Activated naive CD8-positive, alpha-beta T cell treated with anti-CD3 and anti-CD28 coated beads, Interleukin-2, amount 50 U/mL, for 16 hours (primary cell): ENCODE results near the gene IGFL3.
"Not testable (repeated sequence)": the region's sequence is repeated elsewhere in the genome, so short reads cannot be mapped to it uniquely, and the experiment has no call there.

Source experiments
- DNase-seq: peaks from one replicate; pipeline ENCODE4 v3.0.0-alpha.2; 2020; ENCODE audit warnings: low read depth, low spot score

IGFL3 gene

GRCh38 chr19:46125447-46125846 lies 959 bp upstream of the IGFL3 start:
- no peak for DNase-seq

- no peak for DNase-seq
These were observed 6.4 kb downstream of the IGFL3 start for GRCh38 chr19:46118136-46118535.

- no peak for DNase-seq
These were observed 8.4 kb downstream of the IGFL3 start for GRCh38 chr19:46116121-46116520.

- DNase-seq, result peak; percentile 11
These were observed 8.9 kb downstream of the IGFL3 start for GRCh38 chr19:46115396-46116106.

- no peak for DNase-seq
These were observed 10.8 kb downstream of the IGFL3 start for GRCh38 chr19:46113726-46114125.

GRCh38 chr19:46112527-46112926 lies 12.0 kb downstream of the IGFL3 start:
- no peak for DNase-seq

GRCh38 chr19:46111376-46111775 lies 13.1 kb downstream of the IGFL3 start:
- no peak for DNase-seq

- DNase-seq, result no peak
These were observed 14.6 kb downstream of the IGFL3 start for GRCh38 chr19:46109876-46110275.

GRCh38 chr19:46107371-46107770 lies 17.1 kb downstream of the IGFL3 start:
- DNase-seq, result no peak

GRCh38 chr19:46102333-46102732 lies 22.2 kb downstream of the IGFL3 start:
- DNase-seq, result not testable (repeated sequence)

- no peak for DNase-seq
These were observed 23.2 kb downstream of the IGFL3 start for GRCh38 chr19:46101293-46101692.

- DNase-seq, result no peak
These were observed 24.1 kb downstream of the IGFL3 start for GRCh38 chr19:46100344-46100743.

GRCh38 chr19:46090444-46090843 lies 34.0 kb downstream of the IGFL3 start:
- no peak for DNase-seq

GRCh38 chr19:46089432-46089831 lies 35.1 kb downstream of the IGFL3 start:
- DNase-seq, result no peak

- no peak for DNase-seq
These were observed 36.4 kb downstream of the IGFL3 start for GRCh38 chr19:46088101-46088500.

GRCh38 chr19:46085888-46086287 lies 38.6 kb downstream of the IGFL3 start:
- DNase-seq, result no peak

- no peak for DNase-seq
These were observed 41.8 kb downstream of the IGFL3 start for GRCh38 chr19:46082728-46083050.

- DNase-seq, result no peak
These were observed 42.4 kb downstream of the IGFL3 start for GRCh38 chr19:46081928-46082727.

GRCh38 chr19:46080561-46080960 lies 43.9 kb downstream of the IGFL3 start:
- DNase-seq, result no peak

- no peak for DNase-seq
These were observed 44.9 kb downstream of the IGFL3 start for GRCh38 chr19:46079576-46079975.

GRCh38 chr19:46078573-46079332 lies 45.7 kb downstream of the IGFL3 start:
- DNase-seq, result not testable (repeated sequence)

GRCh38 chr19:46077815-46078167 lies 46.7 kb downstream of the IGFL3 start:
- no peak for DNase-seq
